ENCODE data around the gene CIAO1.

GRCh38 chr2:96259497-96259921 lies 6.5 kb upstream of the CIAO1 start:
- TF ChIP-seq CTCF (IDR thresholded peaks at IDR 0.05) (no peak), POLR2A (IDR thresholded peaks at IDR 0.05) (no peak)

Measured in testis (tissue), 2 donors.